Activated CD4-positive, alpha-beta T cell treated with anti-CD3 and anti-CD28 coated beads, Interleukin-2, amount 50 U/mL, for 48 hours (primary cell): ENCODE measurements around the gene PPP2R2D.
"Not testable (repeated sequence)": the region's sequence is repeated elsewhere in the genome, so short reads cannot be mapped to it uniquely, and the experiment has no call there.

ENCODE experiments used
- DNase-seq, 2 experiments: peaks; one replicate each; pipeline ENCODE4 v3.0.0-alpha.2; 2020

PPP2R2D gene

DNA sequence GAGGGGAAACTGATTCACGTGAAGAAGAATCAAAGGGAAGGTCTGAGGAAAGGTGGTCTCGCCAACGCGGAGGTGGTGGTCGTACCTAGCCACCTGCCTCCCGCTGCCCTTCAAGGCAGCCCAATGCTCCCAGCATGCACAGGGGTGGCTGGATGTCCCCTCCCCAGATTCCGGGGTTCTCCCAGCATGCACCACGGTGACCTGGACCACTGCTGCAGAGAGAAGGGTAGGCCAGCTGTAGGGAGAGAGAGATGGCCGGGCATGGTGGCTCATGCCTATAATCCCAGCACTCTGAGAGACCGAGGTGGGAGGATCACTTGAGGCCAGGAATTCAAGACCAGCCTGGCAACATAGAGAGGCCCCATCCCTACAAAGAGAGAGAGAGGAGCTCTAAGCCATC lies 32.4 kb upstream of the PPP2R2D start:
- no peak for DNase-seq

DNA sequence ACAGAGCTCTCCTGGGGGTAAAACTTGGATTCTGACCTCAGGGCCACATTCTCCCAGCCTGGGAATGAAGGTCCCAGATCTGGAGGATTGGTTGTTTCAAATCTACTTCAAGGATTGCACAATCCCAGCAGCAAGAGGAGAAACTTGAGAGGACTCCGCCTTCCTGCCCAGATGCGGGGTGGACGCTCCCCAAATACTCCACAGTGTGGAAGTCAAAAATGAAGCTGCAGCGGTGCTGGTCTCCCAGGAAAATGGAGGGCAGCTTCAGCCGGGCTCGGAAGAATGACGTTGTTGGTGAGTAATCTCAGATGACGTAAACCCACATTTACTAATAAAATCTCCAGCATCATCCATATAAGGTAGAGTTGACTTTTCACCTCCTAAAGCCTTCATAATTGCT lies 31.5 kb upstream of the PPP2R2D start:
- DNase-seq, result no peak

- no peak for DNase-seq
Measured at GRCh38 chr10:131870411-131870810, 30.4 kb upstream of the PPP2R2D start.

DNA sequence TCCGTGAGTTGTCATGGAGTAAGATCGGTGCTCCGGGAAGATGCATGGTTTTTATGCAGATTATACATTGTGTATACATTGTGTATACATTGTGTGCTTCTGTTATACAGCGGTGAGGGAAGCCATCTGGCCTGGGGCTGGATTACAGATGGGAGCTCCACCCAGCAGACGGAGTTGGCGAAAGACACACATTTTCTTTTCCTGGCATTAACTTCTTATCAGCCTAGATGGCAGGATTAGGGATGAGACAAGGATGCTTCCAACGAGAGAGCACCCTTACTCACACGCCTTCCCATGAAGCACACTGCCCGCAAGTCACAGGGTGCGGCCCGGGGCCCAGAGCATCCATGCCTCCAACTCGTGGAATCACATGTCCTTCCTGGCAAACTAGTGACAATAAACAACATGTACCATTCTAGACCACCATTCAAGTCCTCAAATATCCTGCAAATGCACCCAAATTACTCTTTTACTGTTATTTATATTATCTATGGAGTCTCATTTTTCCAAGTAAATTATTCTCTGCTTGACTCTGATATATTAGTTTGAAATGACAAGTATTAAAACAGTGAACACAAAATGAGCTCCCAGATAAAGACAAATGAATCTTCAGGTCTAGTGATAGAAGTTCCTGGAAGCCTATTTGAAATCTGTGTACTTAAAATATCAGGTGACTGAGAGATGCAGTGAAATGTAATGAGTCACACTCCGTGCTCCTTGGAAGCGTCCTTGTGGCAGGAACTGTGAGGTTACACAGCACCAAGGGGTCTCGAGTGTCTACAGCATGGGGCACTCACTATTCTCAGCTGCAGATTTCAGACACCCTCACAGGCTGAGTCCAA lies 29.8 kb upstream of the PPP2R2D start:
- no peak for DNase-seq

GRCh38 chr10:131871673-131872005 lies 29.2 kb upstream of the PPP2R2D start:
- no peak for DNase-seq

- DNase-seq, result no peak
Measured at GRCh38 chr10:131872011-131872826, 28.6 kb upstream of the PPP2R2D start.

DNA sequence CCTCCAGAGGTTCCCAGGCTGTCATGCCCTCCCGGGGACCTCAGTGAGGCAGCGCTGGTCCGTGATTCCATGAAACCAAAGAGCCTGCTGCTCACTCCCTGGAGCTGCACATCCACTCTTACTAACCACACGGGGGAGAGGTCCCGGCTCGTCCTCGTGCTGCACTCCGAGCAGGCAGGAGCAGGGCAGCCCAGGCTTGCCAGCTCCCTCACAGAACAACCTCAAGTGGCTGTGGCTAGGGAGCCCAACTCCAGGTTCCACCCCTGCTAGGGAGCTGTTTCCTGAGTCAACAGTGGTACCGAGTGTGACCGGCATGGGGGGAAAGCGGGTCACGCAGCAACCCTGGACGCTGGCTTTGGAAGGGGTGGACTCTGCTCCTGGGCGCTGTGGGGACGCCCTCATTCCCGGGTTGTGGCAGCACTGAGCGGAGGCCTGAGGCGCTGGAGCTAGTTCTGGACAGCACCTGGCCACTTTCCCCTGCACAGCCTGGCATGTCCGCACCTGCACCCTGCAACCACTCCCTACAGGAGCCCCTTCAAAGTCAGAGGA lies 27.9 kb upstream of the PPP2R2D start:
- no peak for DNase-seq

DNA sequence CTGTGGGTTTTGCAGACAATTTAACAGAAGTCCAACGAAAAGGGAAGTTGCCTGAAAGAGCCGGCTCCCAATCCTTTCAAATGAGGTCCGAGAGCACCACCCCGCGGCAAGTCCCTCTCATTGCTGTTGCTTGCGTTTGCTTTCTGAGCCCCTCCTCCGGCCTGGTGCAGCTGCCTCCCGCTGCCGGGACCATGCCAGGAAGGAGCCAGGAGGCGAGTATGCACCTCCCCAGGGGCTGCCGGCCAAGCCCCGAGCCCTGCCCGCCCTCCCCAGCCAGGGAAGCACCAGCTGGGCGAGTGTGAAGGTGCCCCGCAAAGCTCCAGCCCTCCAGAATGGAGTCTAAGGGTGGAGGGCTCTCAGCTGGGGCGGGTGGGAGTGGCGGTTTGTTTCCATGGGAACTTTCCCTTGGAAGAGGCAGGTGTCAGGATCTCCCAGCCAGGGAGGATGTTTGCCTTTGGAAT lies 25.8 kb upstream of the PPP2R2D start:
- peak; percentile 73 to 79 for DNase-seq

- no peak for DNase-seq
Measured at GRCh38 chr10:131875501-131875900, 25.3 kb upstream of the PPP2R2D start.

DNA sequence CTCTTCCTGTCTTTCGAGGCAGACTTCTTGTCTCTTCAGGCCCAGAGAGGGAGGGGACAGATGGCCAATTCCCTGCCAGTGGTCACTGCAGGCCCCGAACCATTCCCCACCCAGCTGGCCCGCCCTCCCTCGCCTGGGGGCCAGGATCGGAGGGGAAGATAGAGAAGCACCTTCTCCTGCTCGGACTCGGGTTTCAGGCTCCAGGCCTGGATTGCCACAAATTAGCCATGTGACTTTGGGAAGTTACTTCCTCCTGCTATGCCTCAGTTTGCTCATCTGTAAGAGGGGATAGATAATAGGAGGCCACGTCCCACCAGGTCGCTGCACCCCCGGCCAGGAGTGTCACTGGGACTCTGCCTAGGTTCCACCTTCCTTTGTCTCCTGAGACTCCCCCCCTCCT lies 24.8 kb upstream of the PPP2R2D start:
- no peak for DNase-seq

GRCh38 chr10:131876508-131876907 lies 24.3 kb upstream of the PPP2R2D start:
- no peak for DNase-seq

GRCh38 chr10:131880016-131880590 lies 20.7 kb upstream of the PPP2R2D start:
- DNase-seq, result no peak

DNA sequence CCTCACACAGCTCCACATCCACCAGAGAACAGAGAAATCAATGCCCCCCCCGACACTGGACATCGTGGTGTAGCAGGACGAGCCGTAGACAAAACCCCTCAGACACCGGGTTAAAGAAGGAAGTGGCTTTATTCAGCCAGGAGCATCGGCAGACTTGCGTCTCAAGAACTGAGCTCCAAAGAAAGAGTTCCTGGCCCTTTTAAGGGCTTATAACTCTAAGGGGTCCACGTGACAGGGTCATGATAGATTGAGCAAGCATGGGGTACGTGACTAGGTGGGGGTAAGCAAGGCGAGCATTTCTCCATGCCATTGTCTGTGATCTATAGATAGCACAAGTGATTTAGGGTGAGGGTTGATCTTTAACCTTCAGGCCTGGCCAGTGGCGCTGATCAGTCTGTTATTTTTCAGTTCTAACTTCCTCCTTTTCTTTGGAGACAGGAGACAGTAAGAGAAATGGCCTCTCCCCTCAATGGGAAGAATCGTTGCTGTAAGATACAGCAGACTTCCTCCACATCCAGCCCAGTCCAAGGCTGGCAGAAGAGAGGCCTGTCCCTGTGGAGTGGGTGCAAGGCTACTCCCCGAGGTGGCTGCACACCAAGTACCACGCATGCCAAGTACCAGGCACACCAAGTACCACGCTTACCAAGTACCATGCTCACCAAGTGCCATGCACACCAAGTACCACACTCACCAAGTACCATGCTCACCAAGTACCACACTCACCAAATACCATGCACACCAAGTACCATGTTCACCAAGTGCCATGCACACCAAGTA lies 19.5 kb upstream of the PPP2R2D start:
- no peak for DNase-seq

DNA sequence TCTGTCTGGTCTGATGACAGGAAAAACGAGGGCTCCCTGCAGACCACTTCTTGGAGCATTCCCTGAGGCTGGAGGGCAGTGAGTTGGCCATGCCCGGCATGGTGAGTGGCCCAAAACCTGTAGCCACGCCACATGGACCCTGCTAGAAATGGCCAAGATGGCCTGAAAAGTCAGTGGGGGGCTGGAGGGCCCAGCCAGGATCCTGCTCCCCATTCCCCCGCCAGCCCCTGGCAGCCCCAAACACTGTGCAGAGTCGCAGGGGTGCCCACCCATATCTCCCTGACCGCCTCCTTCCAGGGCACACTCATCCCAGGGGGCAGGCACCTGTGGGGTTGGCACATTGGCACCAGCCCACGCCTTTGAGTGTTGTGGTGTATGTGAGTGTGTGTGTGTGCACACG lies 18.7 kb upstream of the PPP2R2D start:
- DNase-seq, result no peak

- no peak for DNase-seq
Measured at GRCh38 chr10:131882590-131883451, 18.0 kb upstream of the PPP2R2D start.

GRCh38 chr10:131883621-131884393 lies 17.0 kb upstream of the PPP2R2D start:
- not testable (repeated sequence) for DNase-seq

- DNase-seq, result peak; percentile 86 to 87
Measured at GRCh38 chr10:131885391-131886165, 15.2 kb upstream of the PPP2R2D start.

DNA sequence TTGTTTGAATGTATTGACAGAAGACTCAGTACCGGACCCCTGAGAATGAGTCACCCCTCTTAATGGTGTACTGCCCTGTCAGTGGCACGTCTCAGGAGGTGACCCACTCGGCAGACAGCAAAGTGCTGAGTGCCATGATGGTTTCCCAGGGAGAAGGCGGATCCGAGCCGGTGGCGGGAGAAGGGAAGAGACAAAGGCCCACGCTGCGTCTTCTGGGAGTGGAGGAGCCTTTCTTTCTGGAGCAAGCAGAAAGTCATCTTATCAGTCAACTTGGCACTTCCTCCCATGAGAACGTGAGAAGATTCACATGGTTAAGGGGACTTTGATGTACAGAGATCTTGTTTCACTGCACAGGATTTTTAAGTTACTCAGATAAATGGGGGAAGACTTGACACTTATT lies 14.6 kb upstream of the PPP2R2D start:
- no peak for DNase-seq

DNA sequence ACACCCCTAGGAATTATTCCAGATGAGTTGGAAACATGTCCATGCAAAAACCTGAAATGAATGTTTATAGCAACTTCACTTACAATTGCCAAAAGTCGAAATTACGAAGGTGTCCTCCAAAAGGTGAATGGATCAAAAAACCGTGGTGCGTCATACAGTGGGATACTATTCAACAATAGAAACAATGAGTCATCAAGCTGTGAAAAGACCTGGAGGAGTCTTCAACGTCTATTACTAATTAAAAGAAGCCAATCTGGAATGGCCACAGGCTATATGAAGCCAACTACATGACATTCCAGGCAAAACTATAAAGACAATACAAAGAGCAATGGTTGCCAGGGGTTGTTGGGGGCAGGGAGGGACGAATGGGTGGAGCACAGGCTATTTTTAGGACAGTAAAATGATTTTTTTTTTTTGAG lies 12.6 kb upstream of the PPP2R2D start:
- DNase-seq, result no peak

- DNase-seq, result no peak
Measured at GRCh38 chr10:131889755-131890154, 11.1 kb upstream of the PPP2R2D start.
